ENCODE results near the gene RNF149.
"Not testable (repeated sequence)": the region's sequence is repeated elsewhere in the genome, so short reads cannot be mapped to it uniquely, and the experiment has no call there.

Gene RNF149

DNA sequence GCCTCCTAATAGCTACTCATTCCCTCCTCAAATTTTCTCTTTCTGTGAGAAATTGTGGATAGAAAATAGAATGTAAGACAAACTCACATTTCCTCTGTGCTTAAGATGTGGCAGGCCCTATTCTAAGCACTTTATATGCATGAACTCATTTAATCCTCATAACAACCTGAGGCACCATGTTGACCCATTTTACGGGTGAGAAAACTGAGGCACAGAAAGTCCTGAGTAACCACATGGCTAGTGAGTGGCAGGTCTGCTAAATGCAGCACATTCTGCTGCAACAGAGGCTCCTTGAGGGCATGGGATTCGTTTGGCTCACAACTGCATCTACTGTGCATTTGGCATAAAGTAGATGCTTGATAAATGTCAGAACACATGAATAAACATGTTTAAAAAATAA lies 22.7 kb upstream of the RNF149 start:
- no peak for DNase-seq (ENCODE audit: low read depth in 2 of 2)
- TF ChIP-seq CTCF (IDR thresholded peaks at IDR 0.05; ENCODE audit: low read depth, low read length), result no peak
- H3K4me3 ChIP-seq (replicated peaks in 1 of 2; ENCODE audit: low read depth in 2 of 2, low read length in 2 of 2), result no peak overlapping the region

DNA sequence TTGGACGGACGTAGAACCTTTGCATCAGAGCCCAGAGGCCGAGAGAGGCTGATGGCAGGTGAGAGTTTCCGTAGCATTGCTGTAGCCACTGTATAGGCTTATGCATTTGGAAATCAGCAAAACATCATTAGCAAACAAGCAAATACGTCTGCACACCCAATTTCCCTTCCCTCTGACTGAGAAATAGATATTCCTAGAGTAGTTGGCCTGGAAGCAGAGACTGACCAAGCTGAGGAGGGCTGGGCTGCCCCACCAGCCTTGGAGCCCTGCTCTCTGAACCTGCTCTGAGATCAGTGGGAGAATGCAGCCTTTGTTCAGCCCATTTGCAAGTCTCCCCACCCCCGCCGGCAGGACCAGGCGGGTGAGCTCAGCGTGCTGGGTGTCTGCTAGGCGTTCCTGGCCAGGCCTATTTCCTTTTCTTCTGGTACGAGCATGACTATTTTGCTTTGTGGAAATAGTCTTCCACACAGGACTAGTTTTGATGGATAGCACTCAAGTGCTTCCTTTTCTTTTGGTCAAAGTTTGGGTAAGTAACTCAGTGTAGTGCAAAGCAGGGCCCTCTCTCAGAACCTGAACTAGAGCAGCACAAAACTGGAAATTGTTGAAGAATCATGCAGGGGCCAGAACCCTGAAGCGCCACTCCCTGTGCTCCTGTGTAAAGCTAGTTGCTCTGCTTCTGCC lies 21.9 kb upstream of the RNF149 start:
- DNase-seq (ENCODE audit: low read depth in 2 of 2), result peak; percentile 33 to 40
- TF ChIP-seq CTCF (IDR thresholded peaks at IDR 0.05; ENCODE audit: low read depth, low read length), result no peak
- H3K4me3 ChIP-seq (replicated peaks in 1 of 2; ENCODE audit: low read depth in 2 of 2, low read length in 2 of 2), result no peak overlapping the region

DNA sequence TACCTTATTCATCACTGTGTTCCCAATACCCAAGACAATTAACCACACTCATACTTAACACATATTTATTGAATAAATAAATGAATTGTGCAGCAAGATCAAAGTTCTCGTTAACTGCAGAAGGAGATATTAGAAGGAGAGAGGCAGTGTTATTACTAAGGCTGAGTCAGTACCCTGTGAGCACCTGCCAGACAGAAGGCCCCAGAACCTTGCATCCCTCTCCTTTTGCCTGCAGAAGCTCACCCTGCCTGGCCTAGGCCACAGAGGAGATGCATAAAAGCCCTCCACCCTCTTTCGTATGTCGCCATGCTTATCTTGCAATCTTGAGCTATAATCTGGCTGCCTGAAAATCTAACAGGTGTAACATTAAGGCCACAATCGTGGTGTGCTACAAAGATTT lies 20.5 kb upstream of the RNF149 start:
- no peak for DNase-seq (ENCODE audit: low read depth in 2 of 2)
- no peak overlapping the region for H3K4me3 ChIP-seq (replicated peaks in 1 of 2; ENCODE audit: low read depth in 2 of 2, low read length in 2 of 2)

DNA sequence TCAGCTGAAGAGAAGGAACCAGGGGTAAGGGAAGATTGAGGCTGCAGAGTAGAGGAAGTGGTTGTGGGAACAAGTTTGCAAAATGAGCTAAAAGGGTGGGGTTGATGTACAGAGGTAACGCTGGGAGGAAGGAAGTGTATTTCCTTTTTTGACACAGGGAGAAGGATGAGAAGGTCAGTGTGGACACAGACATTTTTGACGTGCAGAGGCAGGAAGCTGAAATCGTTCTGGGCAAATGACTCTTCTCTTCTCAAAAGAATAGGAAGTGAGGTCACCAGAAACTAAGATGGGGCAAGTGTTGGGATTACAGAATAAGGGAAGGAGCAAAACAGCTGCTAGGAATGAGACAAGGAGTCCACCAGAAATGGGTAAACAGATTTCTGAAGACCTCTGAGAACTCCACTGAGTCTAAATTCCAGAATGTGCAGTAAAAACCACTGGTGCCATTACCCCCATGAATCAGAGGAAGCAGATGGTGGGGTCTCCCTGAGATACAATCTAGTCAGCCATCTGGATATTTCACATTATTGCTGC lies 20.0 kb upstream of the RNF149 start:
- DNase-seq (ENCODE audit: low read depth in 2 of 2), result peak; percentile 47 to 71
- no peak for TF ChIP-seq CTCF (IDR thresholded peaks at IDR 0.05; ENCODE audit: low read depth, low read length)
- no peak overlapping the region for H3K4me3 ChIP-seq (replicated peaks in 1 of 2; ENCODE audit: low read depth in 2 of 2, low read length in 2 of 2)

More for the DNA sequence above, 20.5 kb upstream of the RNF149 start:
- no peak for TF ChIP-seq CTCF (IDR thresholded peaks at IDR 0.05; ENCODE audit: low read depth, low read length)

DNA sequence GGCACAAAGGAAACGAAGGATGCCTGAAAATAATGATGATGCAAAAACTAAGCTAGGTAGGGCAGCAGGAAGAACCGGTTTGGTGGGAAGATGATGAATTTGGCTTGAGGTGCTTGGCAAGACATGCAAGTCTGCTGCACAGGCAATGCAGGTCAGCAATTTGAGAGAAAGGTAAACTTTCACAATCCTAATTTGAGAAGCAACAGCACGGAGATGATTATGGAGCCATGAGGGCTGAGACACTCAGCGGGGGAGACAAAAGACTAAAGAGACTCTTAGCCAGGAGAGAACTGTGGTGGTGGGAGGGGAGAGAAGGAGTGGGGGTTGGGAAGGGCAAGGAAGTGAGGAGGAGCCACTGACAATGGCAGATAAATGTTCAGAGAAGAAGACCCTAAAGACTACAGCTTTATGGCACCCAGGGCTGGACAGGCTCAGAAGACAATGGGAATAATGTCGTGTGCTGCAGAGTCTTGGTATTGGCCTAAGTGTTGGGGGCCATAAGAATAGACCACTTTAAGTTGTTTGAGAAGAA lies 19.4 kb upstream of the RNF149 start:
- no peak for TF ChIP-seq CTCF (IDR thresholded peaks at IDR 0.05; ENCODE audit: low read depth, low read length)
- H3K4me3 ChIP-seq (replicated peaks in 1 of 2; ENCODE audit: low read depth in 2 of 2, low read length in 2 of 2), result no peak overlapping the region
- no peak for DNase-seq (ENCODE audit: low read depth in 2 of 2)

DNA sequence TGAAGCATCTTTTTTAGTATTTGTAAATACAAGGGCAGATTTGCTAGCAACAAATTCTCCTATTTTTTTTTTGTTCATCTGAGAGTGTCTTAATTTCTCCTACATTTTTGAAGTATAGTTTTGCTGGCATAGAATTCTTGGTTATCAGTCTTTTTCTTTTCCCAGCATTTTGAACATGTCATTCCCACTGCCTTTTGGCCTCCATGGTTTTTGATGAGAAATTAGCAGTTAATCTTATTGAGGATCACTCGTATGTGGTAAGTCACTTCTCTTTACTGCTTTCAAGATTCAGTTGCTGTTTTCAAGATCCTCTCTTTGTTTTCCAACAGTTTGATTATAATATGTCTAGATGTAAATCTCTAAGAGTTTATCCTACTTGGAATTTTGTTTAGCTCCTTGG lies 16.9 kb upstream of the RNF149 start:
- H3K4me3 ChIP-seq (replicated peaks in 1 of 2; ENCODE audit: low read depth in 2 of 2, low read length in 2 of 2), result no peak overlapping the region
- no peak for TF ChIP-seq CTCF (IDR thresholded peaks at IDR 0.05; ENCODE audit: low read depth, low read length)
- DNase-seq (ENCODE audit: low read depth in 2 of 2), result no peak

- not testable (repeated sequence) for DNase-seq (ENCODE audit: low read depth in 2 of 2); H3K4me3 ChIP-seq (replicated peaks in 1 of 2; ENCODE audit: low read depth in 2 of 2, low read length in 2 of 2)
Observed at GRCh38 chr2:101316568-101316967, 8.1 kb upstream of the RNF149 start.
